NCI-H774 (cell line): ENCODE results near the gene TGFBR1.
A peak's percentile ranks its signal among the peaks of the same experiment; 100 is the strongest.
"Not testable (repeated sequence)": the region's sequence is repeated elsewhere in the genome, so short reads cannot be mapped to it uniquely, and the experiment has no call there.

ENCODE experiments used
- DNase-seq: peaks from one replicate; lab custom pipeline; 2025; lab: John Stamatoyannopoulos, UW

Gene TGFBR1

GRCh38 chr9:99076030-99076429 is 28.9 kb upstream of the TGFBR1 start:
- DNase-seq = no peak

GRCh38 chr9:99076483-99077171 is 28.3 kb upstream of the TGFBR1 start:
- no peak for DNase-seq

- DNase-seq = no peak
Observed at GRCh38 chr9:99078717-99079116, 26.2 kb upstream of the TGFBR1 start.

- no peak for DNase-seq
Observed at GRCh38 chr9:99079542-99079941, 25.4 kb upstream of the TGFBR1 start.

- DNase-seq = no peak
Observed at GRCh38 chr9:99083051-99083450, 21.9 kb upstream of the TGFBR1 start.

DNA sequence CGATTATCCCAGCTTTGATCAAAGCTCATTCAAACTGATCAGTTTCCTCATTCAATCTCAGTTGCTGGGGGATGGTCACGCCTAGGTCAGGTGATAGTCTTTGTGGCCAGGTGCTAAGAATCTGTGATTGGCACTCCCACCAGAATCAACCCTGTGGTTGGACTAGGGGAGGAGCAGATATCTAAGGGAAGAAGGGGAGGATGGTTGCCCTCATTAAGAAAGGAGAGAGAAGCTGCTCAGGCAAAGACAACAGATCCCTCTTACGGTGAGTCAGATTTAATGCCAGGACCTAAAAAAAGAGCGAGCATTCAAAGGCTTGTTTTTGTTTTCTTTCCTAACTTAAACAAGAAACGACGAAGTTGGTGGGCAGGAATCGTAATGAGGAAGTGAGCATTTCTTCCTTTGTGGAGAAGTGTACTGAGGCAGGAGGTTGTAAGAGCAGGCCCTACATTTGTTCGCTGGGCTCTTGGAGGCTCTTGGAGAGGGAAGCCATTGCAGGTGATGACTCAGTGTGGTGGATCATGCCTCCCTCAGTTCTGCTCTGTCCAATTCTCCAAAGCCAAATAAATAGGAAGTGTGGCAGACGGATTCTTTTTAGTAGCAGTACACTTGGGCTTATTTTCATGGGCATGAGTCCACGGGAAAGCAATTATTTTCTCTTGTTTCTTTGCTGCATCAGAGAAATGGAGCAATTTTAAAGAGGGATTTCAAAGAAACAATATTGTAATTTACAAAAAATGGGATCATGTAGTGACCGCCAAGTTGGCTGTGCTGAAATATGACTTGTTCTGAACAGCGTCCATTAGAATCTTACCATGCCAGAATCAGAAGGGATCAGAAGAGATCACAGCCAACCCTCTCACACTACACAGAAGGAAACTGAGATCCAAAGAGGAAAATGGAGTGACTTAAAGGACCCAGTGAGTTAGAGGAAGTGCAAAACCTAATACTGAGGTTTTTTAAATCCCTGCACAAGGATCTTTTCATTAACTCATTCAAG is 18.7 kb upstream of the TGFBR1 start:
- DNase-seq = no peak

DNA sequence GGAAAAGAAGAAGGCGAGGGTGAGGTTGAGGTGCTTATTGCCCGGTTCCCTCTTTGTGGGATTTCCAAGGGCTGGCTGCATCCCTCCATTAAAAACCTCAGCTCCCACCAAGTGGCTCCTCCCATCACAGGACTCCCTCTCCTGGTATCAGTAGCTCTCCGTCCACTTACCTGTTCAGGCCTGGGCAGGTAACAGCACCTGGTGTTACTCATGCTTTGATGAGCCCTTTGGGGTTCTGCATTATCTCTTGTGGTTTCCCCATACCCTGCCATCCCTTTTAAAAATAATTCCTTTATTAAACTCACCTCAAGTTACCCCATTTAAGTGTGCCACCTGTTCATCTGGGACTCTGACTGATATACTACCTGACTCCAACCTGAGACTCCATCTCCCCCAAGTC is 17.5 kb upstream of the TGFBR1 start:
- no peak for DNase-seq

DNA sequence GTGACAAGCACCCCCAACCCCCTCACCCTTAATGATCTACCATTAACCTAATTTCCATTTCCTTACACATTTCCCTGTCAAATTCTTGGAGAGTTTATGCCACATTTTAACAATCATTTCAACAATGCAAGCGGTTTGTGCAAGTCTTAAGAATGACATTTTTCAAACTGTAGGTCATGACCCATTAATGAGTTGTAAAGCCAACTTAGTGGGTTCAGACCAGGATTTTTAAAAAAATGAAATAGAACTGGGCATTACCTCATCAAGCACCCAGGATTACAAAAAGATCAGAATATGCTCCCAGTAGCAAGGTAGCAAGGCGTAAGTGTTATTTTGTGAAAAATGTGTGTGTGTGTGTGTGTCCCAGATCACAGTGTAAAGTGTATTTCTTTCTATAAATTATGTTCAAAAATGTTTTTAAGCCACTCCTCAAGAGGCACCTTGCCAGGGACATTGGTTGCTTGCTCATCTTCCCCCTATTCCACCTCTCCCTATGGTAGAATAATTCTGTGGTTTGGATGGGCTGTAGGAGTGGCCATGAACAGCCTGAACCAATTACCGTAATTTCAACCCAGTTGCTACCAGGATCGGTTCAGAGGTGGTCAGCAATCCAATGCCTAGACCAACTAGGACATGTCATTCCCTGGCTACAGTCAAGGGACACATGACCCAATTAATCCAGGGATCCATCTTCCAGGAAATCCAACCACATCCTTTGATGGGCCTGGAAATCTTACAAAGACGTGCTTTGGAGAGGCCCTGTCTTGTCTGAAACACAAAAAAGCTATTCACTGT is 14.4 kb upstream of the TGFBR1 start:
- no peak for DNase-seq

DNA sequence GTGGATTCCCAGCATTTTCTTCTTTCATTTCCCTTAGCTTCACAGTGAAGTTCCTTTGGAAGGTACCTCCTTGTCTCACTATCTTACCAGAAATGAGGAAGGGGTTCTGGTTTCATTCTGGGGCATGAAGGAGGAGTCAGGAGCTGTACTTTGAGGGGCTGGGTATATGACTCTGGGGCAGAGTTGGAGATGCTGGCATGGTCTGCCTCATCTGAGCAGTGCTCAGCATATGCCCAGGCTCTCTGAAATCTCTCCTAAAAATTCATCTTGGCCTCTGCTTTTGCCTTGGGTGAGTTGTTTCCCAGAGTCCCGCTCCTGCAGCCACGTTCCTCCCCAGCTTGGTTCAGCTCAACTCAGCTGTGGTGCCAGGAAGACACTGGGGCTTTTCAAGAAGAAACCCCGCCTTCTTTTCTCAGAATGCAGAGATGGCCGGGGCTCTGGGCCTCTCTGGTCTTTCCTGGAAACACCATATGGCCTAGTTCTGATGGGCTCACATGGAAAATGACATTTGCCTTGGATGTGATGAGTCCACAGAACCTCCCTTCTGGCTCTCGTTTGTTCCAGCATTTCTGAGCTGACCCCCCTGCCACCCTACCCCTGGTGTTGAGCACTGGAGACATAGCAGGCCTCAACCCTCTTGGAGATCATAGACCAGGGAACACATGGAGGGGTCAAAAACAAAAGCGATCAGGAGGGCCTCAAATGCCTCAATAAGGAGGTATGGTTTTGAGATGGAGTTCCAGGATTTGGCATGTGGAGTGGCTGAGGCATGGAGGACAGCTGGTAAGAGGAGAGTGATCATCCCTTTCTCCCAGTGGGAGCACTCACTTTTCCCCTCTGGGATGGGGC is 12.0 kb upstream of the TGFBR1 start:
- DNase-seq = no peak

DNA sequence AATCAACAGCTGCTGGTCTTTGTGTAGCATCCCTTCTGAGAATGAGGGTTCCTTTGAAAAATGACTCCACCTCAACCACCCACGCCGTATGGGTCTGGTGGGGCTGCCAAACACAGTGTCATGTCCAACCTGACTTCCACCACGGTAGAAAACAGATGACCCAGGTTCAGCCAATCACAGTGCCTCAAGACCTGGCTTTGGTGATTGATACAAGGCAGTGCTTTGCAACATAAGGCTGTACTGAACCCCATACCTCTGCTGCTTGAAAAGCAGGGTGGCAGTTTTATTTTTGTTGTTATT is 11.5 kb upstream of the TGFBR1 start:
- no peak for DNase-seq

DNA sequence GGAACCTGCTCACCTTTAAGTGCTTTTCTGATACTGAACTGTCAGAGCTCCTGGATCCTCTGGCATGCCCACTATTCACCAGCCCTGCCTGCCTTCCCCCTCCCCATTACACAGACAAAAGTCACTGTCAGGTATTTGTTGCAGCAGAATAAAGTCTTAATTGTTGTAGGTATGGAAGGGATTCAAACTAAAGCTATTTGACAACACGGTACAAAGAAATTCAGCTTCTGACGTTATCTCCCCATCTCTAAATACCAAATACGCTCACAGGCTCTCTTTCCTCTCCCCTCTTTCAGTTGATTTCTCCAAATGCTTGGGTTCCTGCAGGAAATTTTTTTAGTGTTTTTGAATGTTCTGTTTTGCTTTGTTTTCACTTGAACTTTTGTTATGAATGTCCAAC is 9.3 kb upstream of the TGFBR1 start:
- no peak for DNase-seq

DNA sequence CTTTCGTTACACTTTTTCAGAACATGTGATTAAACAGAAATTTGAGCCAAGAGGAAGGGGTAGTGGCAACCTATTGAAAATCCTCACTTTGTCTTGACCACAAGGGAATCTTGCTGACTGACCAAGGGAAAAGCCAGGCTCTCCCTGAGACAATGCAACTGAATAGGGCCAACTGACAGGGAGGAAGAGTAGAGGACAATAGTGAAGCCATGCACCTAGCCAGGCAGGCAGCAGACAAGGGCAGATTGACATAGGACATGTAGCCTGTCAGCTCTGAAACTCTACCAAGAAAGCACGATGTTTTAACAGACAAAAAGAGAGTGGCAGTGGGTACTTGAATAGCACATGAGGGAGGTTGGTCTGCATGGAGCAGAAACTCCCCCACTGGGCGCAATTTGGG is 8.5 kb upstream of the TGFBR1 start:
- DNase-seq = no peak

- not testable (repeated sequence) for DNase-seq
Observed at GRCh38 chr9:99099806-99100585, 4.9 kb upstream of the TGFBR1 start.

GRCh38 chr9:99101271-99101670 is 3.6 kb upstream of the TGFBR1 start:
- DNase-seq = no peak

- no peak for DNase-seq
Observed at GRCh38 chr9:99101812-99102211, 3.1 kb upstream of the TGFBR1 start.

- DNase-seq = no peak
Observed at GRCh38 chr9:99103054-99103895, 1.6 kb upstream of the TGFBR1 start.

DNA sequence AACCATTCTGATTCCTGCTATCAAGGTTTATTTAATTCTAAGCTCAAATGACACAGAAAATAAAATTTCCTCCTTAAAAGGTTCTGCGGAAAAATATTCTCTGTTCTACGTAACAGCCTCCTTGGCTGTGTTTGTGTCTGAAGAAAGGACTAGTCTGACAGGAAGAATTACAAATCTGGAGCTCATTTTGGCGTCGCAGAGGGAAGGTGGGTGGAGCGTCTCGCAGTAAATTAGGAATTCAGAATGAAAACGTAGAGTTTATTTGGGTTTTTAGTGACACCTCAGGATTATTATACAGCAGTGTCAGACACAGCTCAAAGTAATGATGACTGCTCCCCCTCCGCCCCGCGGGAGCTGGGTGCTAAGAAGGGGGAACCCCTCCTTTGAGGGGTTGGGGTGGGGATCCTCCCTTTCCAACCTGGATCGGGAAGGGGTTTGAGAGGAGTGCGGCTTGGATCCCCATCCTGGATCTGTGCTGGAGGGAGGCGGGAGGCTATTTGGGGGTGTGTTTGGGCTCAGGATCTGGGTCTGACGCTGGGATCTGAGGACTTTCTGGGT is 933 bp upstream of the TGFBR1 start:
- no peak for DNase-seq

DNA sequence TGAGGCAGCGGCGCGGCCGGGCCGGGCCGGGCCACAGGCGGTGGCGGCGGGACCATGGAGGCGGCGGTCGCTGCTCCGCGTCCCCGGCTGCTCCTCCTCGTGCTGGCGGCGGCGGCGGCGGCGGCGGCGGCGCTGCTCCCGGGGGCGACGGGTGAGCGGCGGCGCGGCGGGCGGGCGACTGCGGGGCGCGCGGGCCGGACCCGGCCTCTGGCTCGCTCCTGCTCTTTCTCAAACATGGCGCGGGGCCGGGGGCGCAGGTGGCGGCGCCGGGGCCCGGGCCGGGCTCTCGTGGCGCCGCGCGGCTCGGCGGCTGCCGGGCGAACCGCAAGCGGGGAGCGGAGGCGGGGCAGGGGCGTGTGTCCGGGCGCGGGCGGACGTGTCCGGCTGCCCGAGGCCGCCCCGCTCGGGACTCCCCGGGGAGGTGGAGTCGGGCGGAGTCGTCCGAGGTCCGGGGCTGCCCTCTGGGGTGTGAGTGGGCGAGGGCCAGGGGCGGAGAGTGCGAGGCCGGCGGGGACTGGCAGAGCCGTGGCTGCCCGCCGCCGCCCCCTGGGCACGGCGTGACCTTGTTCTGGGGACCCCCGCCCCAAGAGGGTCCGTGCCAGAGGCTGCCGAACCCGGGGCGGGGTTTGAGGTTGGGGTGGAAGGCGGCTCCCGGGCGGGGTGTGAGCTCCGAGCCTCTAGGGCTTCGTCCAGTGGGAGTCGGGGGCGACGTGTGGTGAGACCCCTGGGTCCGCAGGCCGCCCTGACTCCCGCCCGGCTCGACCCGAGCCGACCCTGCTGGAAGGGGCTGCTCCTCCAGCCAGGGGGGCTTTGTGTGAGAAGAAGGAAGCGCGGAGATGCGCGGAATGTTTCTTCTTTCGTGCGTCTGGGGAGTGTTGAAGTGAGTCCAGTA is 485 bp downstream of the TGFBR1 start:
- peak; percentile 49 for DNase-seq

DNA sequence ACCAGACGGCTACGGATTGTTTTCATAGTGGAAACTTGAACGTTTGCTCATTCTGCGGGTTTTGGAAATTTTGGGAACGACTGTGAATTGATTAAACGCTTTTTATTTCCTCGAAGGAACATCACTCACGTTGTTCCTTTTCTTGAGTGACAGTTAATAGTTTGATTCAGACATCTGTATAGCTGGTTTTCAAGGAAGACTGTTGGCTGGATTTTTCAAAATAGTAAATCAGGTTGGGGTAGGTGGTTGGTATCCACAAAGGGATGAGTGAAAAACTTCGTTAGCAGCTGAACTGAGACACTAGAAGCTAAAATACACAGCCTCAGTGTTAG is 1.1 kb downstream of the TGFBR1 start:
- DNase-seq = no peak
